DND-41 (cell line): ENCODE measurements around the gene MAST4.

Experiments used
- ATAC-seq: fragments of 200-7000 bp; cut with Tn5 transposase; 3 replicates; pipeline ENCODE4 v1.9.1; 2021; ENCODE audit warnings: low read depth; ENCODE audit not compliant: insufficient read depth
- DNase-seq: peaks from one replicate; pipeline ENCODE4 v3.0.0-alpha.2; 2020
- H2AFZ ChIP-seq: 2 replicates; pipeline ENCODE4 v1.6.0; 2012; ENCODE audit warnings: low read depth, low read length
- H3K27ac ChIP-seq: 2 replicates; pipeline ENCODE4 v1.5.1; 2012; ENCODE audit warnings: low read length, inconsistent platforms
- H3K27me3 ChIP-seq: fragments of 200-600 bp; sonication (generic); 2 replicates; pipeline ENCODE4 v1.6.0; 2012; ENCODE audit warnings: low read length, mild to moderate bottlenecking, inconsistent platforms; ENCODE audit not compliant: insufficient read depth, poor library complexity
- H3K36me3 ChIP-seq: 2 replicates; pipeline ENCODE4 v1.5.1; 2012; ENCODE audit warnings: low read length, inconsistent platforms; ENCODE audit not compliant: insufficient read depth
- H3K4me1 ChIP-seq: 2 replicates; pipeline ENCODE4 v1.5.1; 2012; ENCODE audit warnings: mild to moderate bottlenecking, low read length; ENCODE audit not compliant: insufficient read depth
- H3K4me2 ChIP-seq: 2 replicates; pipeline ENCODE4 v1.6.0; 2012; ENCODE audit warnings: mild to moderate bottlenecking, moderate library complexity, low read length, inconsistent platforms; ENCODE audit not compliant: insufficient read depth
- H3K4me3 ChIP-seq, 2 experiments: fragments of 200-600 bp in 1 of 2; shearing (Covaris generic) in 1 of 2; 2 replicates each; pipeline ENCODE4 v1.5.1; 2012 to 2016; ENCODE audit warnings: inconsistent platforms in 2 of 2, low read length in 2 of 2, mild to moderate bottlenecking in 2 of 2, low read depth in 1 of 2, moderate library complexity in 1 of 2
- H3K79me2 ChIP-seq: 2 replicates; pipeline ENCODE4 v1.6.0; 2012; ENCODE audit warnings: low read length, inconsistent platforms; ENCODE audit not compliant: insufficient read depth
- H3K9ac ChIP-seq: 2 replicates; pipeline ENCODE4 v1.6.0; 2012; ENCODE audit warnings: low read depth, mild to moderate bottlenecking, inconsistent platforms, low read length, moderate library complexity
- H3K9me3 ChIP-seq: 2 replicates; pipeline ENCODE4 v1.5.1; 2012; ENCODE audit warnings: low read length, moderate library complexity, mild to moderate bottlenecking, inconsistent platforms; ENCODE audit not compliant: insufficient read depth, severe bottlenecking
- H4K20me1 ChIP-seq: 2 replicates; pipeline ENCODE4 v1.6.0; 2012; ENCODE audit warnings: low read length; ENCODE audit not compliant: insufficient read depth
- EZH2 ChIP-seq: IDR thresholded peaks from 3 replicates; pipeline ENCODE4 v1.6.1; 2012; ENCODE audit warnings: borderline replicate concordance, low read depth, mild to moderate bottlenecking, moderate library complexity, low read length, inconsistent platforms; ENCODE audit not compliant: severe bottlenecking
- TF ChIP-seq, protein P1 (sequence below): IDR thresholded peaks from 2 replicates; pipeline ENCODE4 v1.5.1; 2012; ENCODE audit warnings: borderline replicate concordance, low read length, moderate library complexity, mild to moderate bottlenecking; ENCODE audit not compliant: poor library complexity, severe bottlenecking; ENCODE audit errors: extremely low read depth

Gene MAST4

DNA sequence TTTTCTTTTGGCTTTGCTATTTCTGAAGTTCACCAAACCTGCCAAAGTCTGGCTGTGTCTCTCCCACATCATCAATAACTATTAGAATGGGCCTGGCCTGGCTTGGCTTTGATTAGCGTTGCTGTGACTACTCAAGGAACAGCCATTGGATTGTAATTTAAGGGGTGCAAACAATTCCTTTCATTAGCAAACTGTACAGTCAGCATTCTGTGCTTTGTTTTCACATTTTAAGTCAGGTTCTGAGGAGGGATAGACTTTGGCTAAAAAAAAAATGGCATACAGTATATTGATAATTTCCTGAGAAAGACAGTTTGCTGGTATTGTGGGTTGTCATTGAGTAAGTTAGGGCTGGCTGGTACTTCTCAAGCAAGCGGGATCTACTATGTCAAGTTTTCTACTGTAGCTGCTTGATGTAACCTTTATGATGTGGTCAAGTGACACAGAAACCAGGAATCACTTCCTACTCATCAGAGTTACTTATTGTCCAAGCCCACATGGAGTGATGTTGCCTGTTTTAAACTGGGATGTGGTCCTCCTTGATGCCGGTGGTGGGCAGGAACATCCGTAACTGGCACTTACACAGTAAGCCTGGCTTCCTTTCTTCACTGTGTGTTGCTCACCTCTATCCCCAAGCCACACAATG lies 439.0 kb downstream of the MAST4 start:
- Histone ChIP-seq H3K9me3 (no peaks in the 10 kb centered on the region), H2AFZ (no peak overlapping the region), H3K36me3 (no peaks in the 10 kb centered on the region), H3K9ac (no peak overlapping the region), H3K4me1 (no peaks in the 10 kb centered on the region), H3K4me2 (no peak overlapping the region), H3K27ac (no peak overlapping the region), H3K27me3 (no peaks in the 10 kb centered on the region), H3K4me3 (no peak overlapping the region), H4K20me1 (peaks cover 5% of the 10 kb centered on the region; the same call in 1 of the 2 replicates), H3K79me2 (no peaks in the 10 kb centered on the region)
- TF ChIP-seq EZH2: no peak
- TF ChIP-seq, protein P1, sequence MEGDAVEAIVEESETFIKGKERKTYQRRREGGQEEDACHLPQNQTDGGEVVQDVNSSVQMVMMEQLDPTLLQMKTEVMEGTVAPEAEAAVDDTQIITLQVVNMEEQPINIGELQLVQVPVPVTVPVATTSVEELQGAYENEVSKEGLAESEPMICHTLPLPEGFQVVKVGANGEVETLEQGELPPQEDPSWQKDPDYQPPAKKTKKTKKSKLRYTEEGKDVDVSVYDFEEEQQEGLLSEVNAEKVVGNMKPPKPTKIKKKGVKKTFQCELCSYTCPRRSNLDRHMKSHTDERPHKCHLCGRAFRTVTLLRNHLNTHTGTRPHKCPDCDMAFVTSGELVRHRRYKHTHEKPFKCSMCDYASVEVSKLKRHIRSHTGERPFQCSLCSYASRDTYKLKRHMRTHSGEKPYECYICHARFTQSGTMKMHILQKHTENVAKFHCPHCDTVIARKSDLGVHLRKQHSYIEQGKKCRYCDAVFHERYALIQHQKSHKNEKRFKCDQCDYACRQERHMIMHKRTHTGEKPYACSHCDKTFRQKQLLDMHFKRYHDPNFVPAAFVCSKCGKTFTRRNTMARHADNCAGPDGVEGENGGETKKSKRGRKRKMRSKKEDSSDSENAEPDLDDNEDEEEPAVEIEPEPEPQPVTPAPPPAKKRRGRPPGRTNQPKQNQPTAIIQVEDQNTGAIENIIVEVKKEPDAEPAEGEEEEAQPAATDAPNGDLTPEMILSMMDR: no peak
- ATAC-seq (peak; percentile 22; the same call in 1 of the 3 replicates), DNase-seq (no peak)

DNA sequence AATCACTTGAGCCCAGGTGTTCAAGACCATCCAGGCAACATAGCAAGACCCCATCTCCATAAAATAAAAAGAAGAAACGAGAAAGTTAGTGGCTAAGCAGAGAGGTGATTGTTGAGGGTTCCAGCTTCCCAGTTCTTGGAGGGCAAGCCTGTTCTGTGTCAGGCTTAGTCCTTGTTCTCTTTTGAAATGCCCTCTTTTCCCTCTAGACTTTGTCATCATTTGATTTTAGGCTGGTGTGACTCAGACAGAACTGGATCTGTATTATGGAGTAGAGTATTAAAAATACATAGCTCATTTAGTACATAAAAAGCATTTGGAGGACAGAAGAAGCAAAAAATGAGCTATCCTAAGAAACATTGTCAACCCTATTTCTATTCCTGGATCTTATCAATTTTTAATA lies 441.0 kb downstream of the MAST4 start:
- Histone ChIP-seq H3K79me2 (no peaks in the 10 kb centered on the region), H3K9me3 (no peaks in the 10 kb centered on the region), H3K36me3 (no peaks in the 10 kb centered on the region), H2AFZ (no peak overlapping the region), H3K4me3 (no peak overlapping the region), H3K9ac (no peak overlapping the region), H3K4me2 (no peak overlapping the region), H3K27me3 (no peaks in the 10 kb centered on the region), H3K4me1 (no peaks in the 10 kb centered on the region), H4K20me1 (peaks cover 5% of the 10 kb centered on the region; the same call in 1 of the 2 replicates), H3K27ac (no peak overlapping the region)
- ATAC-seq: no peak
- TF ChIP-seq, protein P1: no peak
- no peak for TF ChIP-seq EZH2
- no peak for DNase-seq

DNA sequence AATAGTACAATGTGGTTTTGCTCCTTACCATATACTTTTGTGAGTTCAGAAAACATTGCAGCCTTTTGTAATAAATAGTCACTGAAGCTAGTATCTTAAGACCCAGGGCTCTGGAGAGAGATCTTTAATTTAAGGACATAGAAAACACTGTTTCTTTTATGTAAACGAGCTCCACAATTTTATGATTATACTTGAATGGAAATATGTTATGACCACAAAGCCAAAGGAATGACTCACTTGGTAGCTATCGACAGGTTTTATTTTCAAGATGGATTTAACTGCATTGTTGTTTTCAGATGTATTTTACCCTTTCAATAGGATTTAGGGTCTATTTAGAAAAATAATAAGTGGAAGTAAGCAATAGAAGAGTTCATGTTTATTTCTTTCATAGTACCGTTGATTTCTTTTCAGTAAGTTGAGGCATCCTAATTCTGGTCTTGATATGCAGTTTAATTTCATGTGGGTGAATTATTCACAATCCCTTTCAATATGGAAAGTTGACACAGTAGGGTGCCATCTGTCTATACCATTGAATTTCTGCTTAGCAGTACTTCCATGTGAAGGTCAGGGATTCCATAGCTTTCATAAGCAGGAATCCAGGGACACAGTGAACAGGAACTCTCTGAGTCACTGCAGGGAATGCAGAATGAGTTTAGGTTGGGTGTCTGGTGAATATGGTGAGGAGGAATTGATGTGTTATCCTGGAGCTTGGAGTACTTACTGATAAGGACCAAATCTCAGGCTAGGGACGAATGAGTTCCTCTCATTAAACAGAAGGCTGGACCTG lies 442.8 kb downstream of the MAST4 start:
- no peak for DNase-seq
- H2AFZ ChIP-seq: no peak overlapping the region
- no peak overlapping the region for H3K4me2 ChIP-seq
- TF ChIP-seq, protein P1: no peak
- no peak for TF ChIP-seq EZH2
- no peak overlapping the region for H3K4me3 ChIP-seq
- H3K9ac ChIP-seq: no peak overlapping the region
- H3K27ac ChIP-seq: no peak overlapping the region
- ATAC-seq: no peak
- peaks cover 5% of the 10 kb centered on the region; the same call in 1 of the 2 replicates for H4K20me1 ChIP-seq
- no peaks in the 10 kb centered on the region for H3K9me3 ChIP-seq
- H3K36me3 ChIP-seq: no peaks in the 10 kb centered on the region
- H3K79me2 ChIP-seq: no peaks in the 10 kb centered on the region
- no peaks in the 10 kb centered on the region for H3K4me1 ChIP-seq
- H3K27me3 ChIP-seq: no peaks in the 10 kb centered on the region
